GM06990 (cell line): ENCODE results near the gene TNS1.

Experiments
- DNase-seq: peaks from one replicate; pipeline ENCODE4 v3.0.0-alpha.2; 2011; ENCODE audit not compliant: insufficient read length; ENCODE audit errors: extremely low read depth
- H3K27me3 ChIP-seq: replicated peaks from 2 replicates; pipeline ENCODE4 v1.6.0; 2011; ENCODE audit warnings: low read length; ENCODE audit not compliant: control insufficient read depth, insufficient read depth
- H3K36me3 ChIP-seq: 2 replicates; pipeline ENCODE4 v1.5.1; 2011; ENCODE audit warnings: low read length; ENCODE audit not compliant: control insufficient read depth, insufficient read depth
- H3K4me3 ChIP-seq: replicated peaks from 2 replicates; pipeline ENCODE4 v1.5.1; 2011; ENCODE audit warnings: low read depth, mild to moderate bottlenecking, control low read depth, low read length
- CTCF ChIP-seq: IDR thresholded peaks from 2 replicates; pipeline ENCODE4 v1.5.1; 2011; ENCODE audit warnings: low read length, control low read depth, mild to moderate bottlenecking, inconsistent platforms; ENCODE audit not compliant: insufficient read depth, poor library complexity, severe bottlenecking

Gene TNS1

GRCh38 chr2:217972490-217972889 is 30.3 kb downstream of the TNS1 start:
- no peak for DNase-seq
- no peaks in the 10 kb centered on the region; the same call in 1 of the 2 replicates for H3K27me3 ChIP-seq
- no peaks in the 10 kb centered on the region for H3K36me3 ChIP-seq
- no peak for TF ChIP-seq CTCF
- no peak overlapping the region for H3K4me3 ChIP-seq

- no peaks in the 10 kb centered on the region; the same call in 1 of the 2 replicates for H3K27me3 ChIP-seq
- no peak for TF ChIP-seq CTCF
- no peak overlapping the region for H3K4me3 ChIP-seq
- no peaks in the 10 kb centered on the region for H3K36me3 ChIP-seq
- no peak for DNase-seq
Measured at GRCh38 chr2:217972037-217972436, 30.8 kb downstream of the TNS1 start.

- Histone ChIP-seq H3K27me3 (peaks cover 2% of the 10 kb centered on the region; the same call in 1 of the 2 replicates), H3K4me3 (no peak overlapping the region), H3K36me3 (no peaks in the 10 kb centered on the region)
- no peak for DNase-seq
- no peak for TF ChIP-seq CTCF
Measured at GRCh38 chr2:217971166-217971565, 31.6 kb downstream of the TNS1 start.

- no peak overlapping the region for H3K4me3 ChIP-seq
- H3K27me3 ChIP-seq = peaks cover 2% of the 10 kb centered on the region
- no peak for DNase-seq
- H3K36me3 ChIP-seq = no peaks in the 10 kb centered on the region
- no peak for TF ChIP-seq CTCF
Measured at GRCh38 chr2:217970206-217970605, 32.6 kb downstream of the TNS1 start.

GRCh38 chr2:217969588-217969987 is 33.2 kb downstream of the TNS1 start:
- Histone ChIP-seq H3K4me3 (no peak overlapping the region), H3K27me3 (peaks cover 2% of the 10 kb centered on the region), H3K36me3 (no peaks in the 10 kb centered on the region)
- TF ChIP-seq CTCF = no peak
- no peak for DNase-seq

GRCh38 chr2:217968023-217968422 is 34.8 kb downstream of the TNS1 start:
- no peak for TF ChIP-seq CTCF
- Histone ChIP-seq H3K27me3 (peaks cover 2% of the 10 kb centered on the region), H3K36me3 (no peaks in the 10 kb centered on the region), H3K4me3 (no peak overlapping the region)
- no peak for DNase-seq
